Measurements from ENCODE around the gene KMT2D. TPM values are rescaled to one million over a fixed set of nuclear protein-coding genes. Genes with fewer than 3 reads are reported as not detected.

KMT2D gene
- total and polyA plus RNA-seq, 2 donors (not counting 3 experiments of a cell fraction or from before 2014, with no cell fraction given): 15.1 to 120 TPM

DNA sequence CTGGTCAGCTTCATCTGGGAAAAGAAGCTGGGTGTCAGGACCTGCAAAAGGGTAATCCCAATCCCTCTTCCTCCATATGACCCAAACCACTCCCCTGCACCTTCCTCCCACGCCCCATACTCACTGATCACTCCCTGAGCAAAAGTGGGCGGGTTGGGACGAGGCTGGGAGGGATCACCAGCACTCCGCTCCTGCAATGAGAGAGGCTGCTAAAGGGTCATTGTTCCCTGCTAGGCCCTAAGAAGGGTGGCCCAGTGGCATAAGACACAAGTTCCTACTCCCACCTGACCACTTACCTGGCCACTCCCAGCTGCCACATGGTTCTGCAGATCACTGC is 26.3 kb downstream of the KMT2D start:
- intact Hi-C loops (cut with micrococcal nuclease): no loop called here
- no peak overlapping the region for H2AFZ ChIP-seq (ENCODE audit: low read depth, low read length)
- dilution Hi-C loops (cut with MboI; ENCODE audit: extremely low pct_ligation_motif_present, low sequenced_read_pairs): no loop called here
- no peak overlapping the region for H3K4me2 ChIP-seq (ENCODE audit: insufficient read depth, low read length)
- H4K20me1 ChIP-seq (replicated peaks; ENCODE audit: control insufficient read depth, extremely low read depth, insufficient read depth, low read length): no peaks in the 10 kb centered on the region
- no peaks in the 10 kb centered on the region for H3K79me2 ChIP-seq (ENCODE audit: control insufficient read depth, insufficient read depth, low read length)
- FAIRE-seq: no peak
- no peaks in the 10 kb centered on the region for H3K27me3 ChIP-seq (ENCODE audit: control insufficient read depth in 2 of 2, insufficient read depth in 2 of 2, low read length in 2 of 2)
- no peaks in the 10 kb centered on the region for H3K9me3 ChIP-seq (replicated peaks; ENCODE audit: control insufficient read depth, insufficient read depth, low read length)
- ChIA-PET POLR2A (interaction anchor here (1.4 kb wide), 1 partner anchor 14 kb away, joined by 5 read pairs; no protein-coding TSS in a partner anchor), CTCF (interaction anchor here (1.9 kb wide), 1 partner anchor 10 kb away, joined by 12 read pairs; no protein-coding TSS in a partner anchor)
- DNase-seq (ENCODE audit: low read depth, low spot score): no peak
- no peaks in the 10 kb centered on the region for H3K4me1 ChIP-seq (ENCODE audit: control insufficient read depth, extremely low read depth, insufficient read depth, low read length)
- no TSS peak for BruUV-seq (replicated peaks)
- no peaks in the 10 kb centered on the region for H3K9me1 ChIP-seq (replicated peaks; ENCODE audit: control insufficient read depth, extremely low read depth, insufficient read depth, low read length)
- H3K4me3 ChIP-seq (replicated peaks in 1 of 3; ENCODE audit: insufficient read depth in 1 of 3, low read depth in 1 of 3, low read length in 3 of 3): no peak overlapping the region
- H3K36me3 ChIP-seq (ENCODE audit: control insufficient read depth in 2 of 2, extremely low read depth in 1 of 2, insufficient read depth in 2 of 2, low read length in 2 of 2): peaks cover 39 to 74% of the 10 kb centered on the region in 2 experiments
- H3K27ac ChIP-seq (ENCODE audit: insufficient read depth, low read depth, low read length): no peak overlapping the region
- H3K9ac ChIP-seq (replicated peaks; ENCODE audit: extremely low read depth, insufficient read depth, low read length): no peak overlapping the region
- TF ChIP-seq MYC (IDR thresholded peaks at IDR 0.05; ENCODE audit: low read depth, low read length): no peak
- TF ChIP-seq, protein P1, sequence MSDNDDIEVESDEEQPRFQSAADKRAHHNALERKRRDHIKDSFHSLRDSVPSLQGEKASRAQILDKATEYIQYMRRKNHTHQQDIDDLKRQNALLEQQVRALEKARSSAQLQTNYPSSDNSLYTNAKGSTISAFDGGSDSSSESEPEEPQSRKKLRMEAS (IDR thresholded peaks at IDR 0.05; ENCODE audit: insufficient read depth, insufficient read length): no peak
- no peak for TF ChIP-seq CTCF (IDR thresholded peaks at IDR 0.05; ENCODE audit: extremely low read depth in 1 of 2, insufficient read depth in 1 of 2, low read depth in 1 of 2, low read length in 2 of 2)
- no peak for TF ChIP-seq POLR2A (IDR thresholded peaks at IDR 0.05; ENCODE audit: low read depth, low read length)
- TF ChIP-seq GATA2 (IDR thresholded peaks at IDR 0.05; ENCODE audit: insufficient read depth, insufficient read length, low read depth, low read length): no peak
- TF ChIP-seq POLR2AphosphoS5 (IDR thresholded peaks at IDR 0.05; ENCODE audit: insufficient read depth, low read depth, low read length): no peak
- TF ChIP-seq FOS (IDR thresholded peaks at IDR 0.05; ENCODE audit: borderline replicate concordance, insufficient read depth, low read length): no peak
- TF ChIP-seq JUN (IDR thresholded peaks at IDR 0.05; ENCODE audit: borderline replicate concordance, insufficient read depth, insufficient read length, low read depth): no peak
- TF ChIP-seq EZH2 (IDR thresholded peaks at IDR 0.05; ENCODE audit: borderline replicate concordance, low read depth, low read length, severe bottlenecking): no peak

Measured in endothelial cell of umbilical vein (primary cell).